ENCODE data around the gene HES3. TPM values are rescaled to one million over a fixed set of nuclear protein-coding genes. Genes with fewer than 3 reads are reported as not detected.

HES3 gene
- polyA plus RNA-seq, 1 donor, result not detected

DNA sequence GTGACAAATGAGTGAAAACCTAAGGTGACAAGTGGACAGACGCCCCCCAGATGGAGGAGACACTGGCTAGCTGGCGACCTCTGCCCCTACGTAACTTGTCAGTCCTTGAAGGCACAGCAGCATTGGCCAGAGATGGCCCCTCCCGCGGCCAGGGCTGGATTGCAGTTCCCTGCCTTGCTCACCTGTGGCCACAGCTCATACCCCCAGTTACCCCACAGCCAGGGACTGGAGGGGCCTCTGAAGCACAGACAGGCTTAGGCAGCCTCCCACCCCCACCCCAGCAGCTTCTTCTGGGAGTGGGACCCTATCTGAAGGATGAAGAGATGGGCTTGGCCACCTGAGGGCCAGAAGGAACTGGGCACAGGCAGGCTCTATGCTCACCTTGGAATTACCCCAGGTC, 3.7 kb downstream of the HES3 start:
- DNase-seq, result no peak
- Histone ChIP-seq H3K9me3 (ENCODE audit: control insufficient read depth, low read depth, low read length) (peaks cover 3% of the 10 kb centered on the region), H3K27ac (ENCODE audit: low read length) (no peak overlapping the region), H3K27me3 (ENCODE audit: control insufficient read depth, insufficient read depth, low read length) (peaks cover 60% of the 10 kb centered on the region), H3K4me3 (ENCODE audit: low read length) (no peak overlapping the region), H3K36me3 (ENCODE audit: control insufficient read depth, insufficient read depth, low read length) (peaks cover 2% of the 10 kb centered on the region), H3K4me1 (ENCODE audit: control insufficient read depth, insufficient read depth, low read length) (peaks cover 13% of the 10 kb centered on the region)
- 67% methylated on average over 3 of the region's 5 CpGs for WGBS (ENCODE audit: insufficient coverage, low lambda C conversion rate)

DNA sequence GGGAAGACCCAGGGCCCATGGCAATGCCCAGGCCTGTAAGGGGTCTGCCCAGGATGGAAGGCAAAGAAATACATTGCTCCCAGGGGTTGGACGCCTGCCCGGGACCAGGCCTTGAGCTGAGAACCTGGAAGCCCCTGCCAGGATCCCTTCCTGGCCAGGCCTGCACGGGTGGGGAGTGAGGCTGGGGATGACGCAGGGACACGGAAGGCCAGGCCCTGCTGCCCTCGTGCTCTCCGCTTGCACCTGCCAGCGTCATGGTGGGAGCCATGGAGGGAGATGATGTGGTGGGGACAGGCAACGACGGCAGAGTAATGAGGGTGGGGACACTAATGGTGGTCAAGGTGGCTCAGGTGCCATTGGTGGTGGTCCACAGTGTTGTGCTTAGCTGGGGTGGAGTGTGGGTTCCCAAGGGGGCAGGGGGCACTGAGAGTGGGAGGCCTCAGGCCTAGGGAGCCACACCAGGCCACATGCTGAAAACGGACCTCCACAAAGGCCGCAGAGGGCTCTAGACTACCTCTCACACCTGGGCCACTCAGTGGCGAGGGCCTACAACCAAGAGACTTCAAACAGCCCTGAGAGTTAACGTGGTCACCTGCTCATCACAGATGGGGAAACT, 4.3 kb downstream of the HES3 start:
- no CpG with 5 or more reads among the region's 14 CpGs for WGBS (ENCODE audit: insufficient coverage, low lambda C conversion rate)
- Histone ChIP-seq H3K27me3 (ENCODE audit: control insufficient read depth, insufficient read depth, low read length) (peaks cover 54% of the 10 kb centered on the region), H3K27ac (ENCODE audit: low read length) (no peak overlapping the region)

DNA sequence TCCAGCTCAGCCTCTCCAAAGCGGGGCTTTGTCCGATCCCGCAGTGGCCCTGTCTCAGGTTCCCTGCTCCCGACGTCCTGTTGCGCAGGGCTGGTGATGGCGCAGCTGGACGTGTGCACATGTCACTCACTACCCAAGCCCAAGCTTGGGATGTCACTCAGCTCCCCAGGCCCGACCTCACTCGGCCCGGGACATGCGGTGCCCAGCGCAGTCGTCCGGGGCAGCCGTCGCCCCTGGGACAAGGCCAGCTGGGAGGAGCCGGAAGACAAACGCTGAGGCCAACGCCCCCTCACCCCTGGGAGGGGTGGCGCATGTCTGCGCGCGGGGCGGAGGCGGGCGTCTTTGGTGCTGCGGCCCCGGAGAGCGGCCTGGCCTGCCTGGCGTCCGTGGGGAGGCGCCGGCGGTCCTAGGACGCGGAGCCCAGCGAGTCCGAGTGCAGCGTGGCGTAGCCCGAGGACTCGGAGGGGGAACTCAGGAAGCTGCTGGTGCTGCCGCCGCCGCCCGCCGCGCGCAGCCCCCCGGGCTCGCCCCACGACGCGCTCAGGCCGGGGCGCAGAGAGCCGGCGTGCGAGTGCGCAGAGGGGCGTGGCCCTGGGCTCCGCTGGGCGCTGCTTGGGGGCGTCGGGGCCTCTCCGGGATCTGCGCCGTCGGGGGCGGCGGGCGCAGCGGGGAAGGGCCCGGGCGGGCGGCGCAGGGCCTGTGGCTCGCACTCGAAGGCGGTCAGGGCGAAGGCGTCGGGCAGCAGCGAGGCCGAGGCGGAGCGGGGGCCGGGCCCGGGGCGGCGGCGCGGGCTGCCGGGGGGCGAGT, 5.2 kb downstream of the HES3 start:
- no peak overlapping the region for H3K27ac ChIP-seq (ENCODE audit: low read length)
- H3K4me3 ChIP-seq (ENCODE audit: low read length), result no peak overlapping the region
- H3K9me3 ChIP-seq (ENCODE audit: control insufficient read depth, low read depth, low read length), result no peaks in the 10 kb centered on the region
- no CpG with 5 or more reads among the region's 96 CpGs for WGBS (ENCODE audit: insufficient coverage, low lambda C conversion rate)
- peaks cover 13% of the 10 kb centered on the region for H3K4me1 ChIP-seq (ENCODE audit: control insufficient read depth, insufficient read depth, low read length)
- peak in 1 of 2 donors; percentile 57 for DNase-seq
- peaks cover 7% of the 10 kb centered on the region for H3K36me3 ChIP-seq (ENCODE audit: control insufficient read depth, insufficient read depth, low read length)
- peaks cover 45% of the 10 kb centered on the region for H3K27me3 ChIP-seq (ENCODE audit: control insufficient read depth, insufficient read depth, low read length)

More for the DNA sequence above, 4.3 kb downstream of the HES3 start:
- Histone ChIP-seq H3K9me3 (ENCODE audit: control insufficient read depth, low read depth, low read length) (peaks cover 3% of the 10 kb centered on the region), H3K4me3 (ENCODE audit: low read length) (no peak overlapping the region), H3K4me1 (ENCODE audit: control insufficient read depth, insufficient read depth, low read length) (peaks cover 13% of the 10 kb centered on the region), H3K36me3 (ENCODE audit: control insufficient read depth, insufficient read depth, low read length) (peaks cover 4% of the 10 kb centered on the region)
- DNase-seq, result no peak

DNA sequence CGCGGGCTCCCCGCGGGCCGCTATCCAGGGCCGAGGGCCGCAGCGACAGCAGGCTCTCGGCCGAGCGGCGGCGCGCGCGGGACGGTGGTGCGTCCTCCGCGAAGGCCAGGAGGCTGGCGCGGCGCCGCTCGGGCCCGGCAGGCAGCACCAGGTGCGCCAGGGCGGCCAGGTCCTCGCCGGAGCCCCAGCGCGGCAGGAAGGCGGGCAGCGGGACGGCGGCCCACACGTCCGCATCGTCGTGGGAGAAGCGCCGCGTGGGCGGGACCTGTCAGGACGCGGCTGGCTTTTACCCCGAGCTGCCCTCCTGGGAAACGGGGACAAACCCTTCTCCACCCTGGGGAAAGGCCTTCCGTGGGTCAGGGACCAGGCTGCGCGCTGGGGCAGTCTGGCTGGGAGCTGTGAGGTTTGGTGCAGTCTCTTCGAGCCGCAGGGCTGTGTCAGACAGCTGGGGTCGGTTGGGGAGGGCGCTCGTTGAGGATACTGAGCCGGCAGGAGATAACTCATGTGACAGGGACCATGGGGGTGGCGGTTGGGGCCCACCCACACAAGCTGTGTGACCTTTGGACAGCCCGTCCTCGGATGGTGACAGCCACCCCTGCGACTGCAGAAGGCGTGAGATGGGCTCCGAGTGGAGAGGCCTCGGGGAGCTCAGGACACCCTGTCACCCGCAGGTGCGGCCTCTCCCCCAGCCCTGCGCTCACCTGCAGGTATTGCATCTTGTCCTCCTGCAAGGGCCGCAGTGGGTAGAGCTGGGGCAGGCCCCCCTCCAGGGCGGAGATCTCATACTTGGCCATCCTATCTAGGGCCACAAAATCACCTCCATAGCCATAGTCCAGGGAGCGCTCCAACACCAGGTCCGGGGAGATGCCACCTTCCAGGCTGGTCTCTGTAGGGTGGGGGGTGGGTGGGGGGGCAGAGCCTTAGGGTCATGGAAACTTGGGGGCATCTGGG, 6.0 kb downstream of the HES3 start:
- DNase-seq, result peak in 1 of 2 donors; percentile 78
- peaks cover 13% of the 10 kb centered on the region for H3K4me1 ChIP-seq (ENCODE audit: control insufficient read depth, insufficient read depth, low read length)
- H3K27ac ChIP-seq (ENCODE audit: low read length), result no peak overlapping the region
- peaks cover 39% of the 10 kb centered on the region for H3K27me3 ChIP-seq (ENCODE audit: control insufficient read depth, insufficient read depth, low read length)
- H3K4me3 ChIP-seq (ENCODE audit: low read length), result peak overlapping the region; percentile 10
- H3K9me3 ChIP-seq (ENCODE audit: control insufficient read depth, low read depth, low read length), result no peaks in the 10 kb centered on the region
- H3K36me3 ChIP-seq (ENCODE audit: control insufficient read depth, insufficient read depth, low read length), result peaks cover 7% of the 10 kb centered on the region
- WGBS (ENCODE audit: insufficient coverage, low lambda C conversion rate), result no CpG with 5 or more reads among the region's 71 CpGs

DNA sequence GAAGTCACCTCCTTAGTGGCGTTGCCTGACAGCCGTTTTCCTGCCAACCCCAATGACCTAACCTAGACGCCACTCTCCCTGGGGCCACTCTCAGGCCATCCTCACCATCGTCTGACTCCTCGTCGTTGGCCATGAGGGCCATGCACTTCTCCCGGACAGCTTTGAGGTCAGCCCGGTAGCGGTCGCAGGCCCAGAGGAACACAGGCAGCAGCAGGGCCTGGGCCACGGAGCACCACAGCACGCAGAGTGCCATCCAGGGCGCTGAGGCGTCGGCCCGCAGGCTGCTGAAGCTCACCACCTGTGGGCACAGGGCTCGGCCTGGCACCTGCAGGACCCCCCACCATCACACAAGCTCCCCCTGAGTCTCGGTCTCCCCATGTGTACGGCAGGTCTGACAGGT, 7.3 kb downstream of the HES3 start:
- no peak overlapping the region for H3K4me3 ChIP-seq (ENCODE audit: low read length)
- no peak overlapping the region for H3K27ac ChIP-seq (ENCODE audit: low read length)
- peaks cover 7% of the 10 kb centered on the region for H3K36me3 ChIP-seq (ENCODE audit: control insufficient read depth, insufficient read depth, low read length)
- peaks cover 27% of the 10 kb centered on the region for H3K27me3 ChIP-seq (ENCODE audit: control insufficient read depth, insufficient read depth, low read length)
- no CpG with 5 or more reads among the region's 19 CpGs for WGBS (ENCODE audit: insufficient coverage, low lambda C conversion rate)
- H3K9me3 ChIP-seq (ENCODE audit: control insufficient read depth, low read depth, low read length), result no peaks in the 10 kb centered on the region
- H3K4me1 ChIP-seq (ENCODE audit: control insufficient read depth, insufficient read depth, low read length), result peaks cover 9% of the 10 kb centered on the region
- no peak for DNase-seq

DNA sequence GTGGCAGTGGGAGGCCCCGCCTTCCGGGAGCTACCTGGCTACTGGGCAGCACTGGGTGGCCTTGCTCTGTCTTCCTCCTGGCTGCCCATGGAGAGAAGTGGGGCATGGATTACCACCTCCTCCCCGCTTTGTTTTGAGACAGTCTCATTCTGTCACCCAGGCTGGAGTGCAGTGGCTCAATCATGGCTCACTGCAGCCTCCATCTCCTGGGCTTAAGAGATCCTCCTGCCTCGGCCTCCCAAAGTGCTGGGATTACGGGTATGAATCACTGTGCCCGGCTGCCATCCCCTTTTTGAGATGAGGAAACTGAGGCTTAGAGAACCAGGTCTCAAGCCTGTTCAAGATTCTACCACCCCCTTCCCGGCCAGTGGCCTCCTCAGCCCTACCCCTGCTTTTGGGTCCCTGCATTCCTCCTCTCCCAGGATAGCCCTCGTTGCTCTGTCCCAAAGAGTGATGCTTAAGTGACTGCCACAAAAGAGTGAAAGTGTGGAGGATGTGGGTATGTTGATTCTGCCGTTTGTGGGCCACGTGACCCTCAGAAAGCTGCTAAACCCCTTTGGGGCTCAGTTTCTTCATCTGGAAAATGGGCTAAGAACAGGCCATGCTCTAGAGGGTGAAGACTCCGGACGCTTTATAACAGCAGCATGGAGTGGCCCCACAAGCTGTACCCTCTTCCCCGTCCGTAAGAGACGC, 7.8 kb downstream of the HES3 start:
- Histone ChIP-seq H3K36me3 (ENCODE audit: control insufficient read depth, insufficient read depth, low read length) (peaks cover 7% of the 10 kb centered on the region), H3K27me3 (ENCODE audit: control insufficient read depth, insufficient read depth, low read length) (peaks cover 23% of the 10 kb centered on the region), H3K4me3 (ENCODE audit: low read length) (no peak overlapping the region), H3K9me3 (ENCODE audit: control insufficient read depth, low read depth, low read length) (no peaks in the 10 kb centered on the region), H3K27ac (ENCODE audit: low read length) (no peak overlapping the region), H3K4me1 (ENCODE audit: control insufficient read depth, insufficient read depth, low read length) (peaks cover 5% of the 10 kb centered on the region)
- no peak for DNase-seq
- WGBS (ENCODE audit: insufficient coverage, low lambda C conversion rate), result no CpG with 5 or more reads among the region's 15 CpGs

DNA sequence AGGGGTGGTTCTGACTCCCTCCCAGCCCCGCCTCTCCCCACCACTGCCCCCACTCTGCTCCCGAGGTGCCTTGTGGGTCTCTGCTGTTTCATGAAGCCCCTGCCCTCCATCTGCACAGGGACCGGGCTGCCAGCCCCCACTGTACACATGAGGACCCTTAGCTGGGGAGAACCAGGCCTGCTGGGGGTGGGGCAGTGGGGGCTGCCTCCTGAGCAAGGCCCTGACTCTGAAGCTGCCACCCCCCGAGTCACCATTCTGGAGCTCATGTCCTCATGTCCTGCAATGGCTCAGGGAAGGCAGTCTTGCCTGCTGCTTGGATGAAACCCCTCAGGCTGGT, 8.4 kb downstream of the HES3 start:
- H3K27ac ChIP-seq (ENCODE audit: low read length), result no peak overlapping the region
- no CpG with 5 or more reads among the region's 4 CpGs for WGBS (ENCODE audit: insufficient coverage, low lambda C conversion rate)
- peaks cover 7% of the 10 kb centered on the region for H3K36me3 ChIP-seq (ENCODE audit: control insufficient read depth, insufficient read depth, low read length)
- peaks cover 23% of the 10 kb centered on the region for H3K27me3 ChIP-seq (ENCODE audit: control insufficient read depth, insufficient read depth, low read length)
- DNase-seq, result no peak
- H3K4me3 ChIP-seq (ENCODE audit: low read length), result no peak overlapping the region
- H3K4me1 ChIP-seq (ENCODE audit: control insufficient read depth, insufficient read depth, low read length), result peaks cover 5% of the 10 kb centered on the region
- no peaks in the 10 kb centered on the region for H3K9me3 ChIP-seq (ENCODE audit: control insufficient read depth, low read depth, low read length)

DNA sequence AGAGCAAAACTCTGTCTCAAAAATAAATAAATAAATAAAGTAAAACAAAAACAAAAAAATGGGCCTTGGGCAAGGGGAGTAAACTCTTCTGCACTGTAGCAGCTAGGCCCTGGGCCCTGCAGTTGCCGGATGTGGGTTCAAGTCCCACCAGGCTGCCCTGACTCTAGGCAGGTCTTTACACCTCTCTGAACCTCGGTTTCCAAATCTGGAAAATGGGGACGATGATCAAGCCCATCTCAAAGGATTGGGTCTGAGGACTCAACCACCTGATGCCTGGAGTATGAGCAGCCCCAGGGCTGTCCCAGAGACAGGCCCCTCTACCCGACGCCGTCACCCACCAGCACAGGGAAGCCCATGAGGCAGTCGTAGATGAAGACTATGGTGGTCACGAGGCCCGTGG, 9.4 kb downstream of the HES3 start:
- Histone ChIP-seq H3K4me3 (ENCODE audit: low read length) (no peak overlapping the region), H3K9me3 (ENCODE audit: control insufficient read depth, low read depth, low read length) (no peaks in the 10 kb centered on the region), H3K4me1 (ENCODE audit: control insufficient read depth, insufficient read depth, low read length) (peaks cover 5% of the 10 kb centered on the region), H3K27ac (ENCODE audit: low read length) (no peak overlapping the region), H3K36me3 (ENCODE audit: control insufficient read depth, insufficient read depth, low read length) (peaks cover 9% of the 10 kb centered on the region), H3K27me3 (ENCODE audit: control insufficient read depth, insufficient read depth, low read length) (peaks cover 20% of the 10 kb centered on the region)
- no peak for DNase-seq
- no CpG with 5 or more reads among the region's 9 CpGs for WGBS (ENCODE audit: insufficient coverage, low lambda C conversion rate)

DNA sequence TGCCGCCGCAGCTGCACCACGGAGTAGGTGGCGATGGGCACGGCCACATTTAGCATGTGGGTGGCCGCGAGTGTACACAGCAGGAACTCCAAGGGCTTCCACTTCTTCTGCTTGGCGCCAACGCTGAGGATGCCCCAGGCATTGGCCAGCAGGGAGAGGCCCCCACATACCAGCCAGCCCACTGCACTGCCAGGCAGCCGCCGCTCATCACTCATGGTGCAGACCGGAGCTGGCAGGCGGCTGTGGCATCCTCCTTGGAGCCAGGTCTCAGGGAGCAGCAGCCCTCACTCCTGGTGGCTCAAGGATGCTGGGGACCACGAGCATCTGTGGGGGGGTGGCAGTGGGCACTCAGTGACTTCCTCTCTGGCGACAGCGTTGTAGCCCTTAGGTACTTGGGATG, 10.7 kb downstream of the HES3 start:
- DNase-seq, result no peak
- Histone ChIP-seq H3K27me3 (ENCODE audit: control insufficient read depth, insufficient read depth, low read length) (peaks cover 12% of the 10 kb centered on the region), H3K4me1 (ENCODE audit: control insufficient read depth, insufficient read depth, low read length) (peaks cover 16% of the 10 kb centered on the region), H3K4me3 (ENCODE audit: low read length) (no peak overlapping the region), H3K36me3 (ENCODE audit: control insufficient read depth, insufficient read depth, low read length) (peaks cover 9% of the 10 kb centered on the region), H3K9me3 (ENCODE audit: control insufficient read depth, low read depth, low read length) (no peaks in the 10 kb centered on the region), H3K27ac (ENCODE audit: low read length) (no peak overlapping the region)
- WGBS (ENCODE audit: insufficient coverage, low lambda C conversion rate), result no CpG with 5 or more reads among the region's 16 CpGs

DNA sequence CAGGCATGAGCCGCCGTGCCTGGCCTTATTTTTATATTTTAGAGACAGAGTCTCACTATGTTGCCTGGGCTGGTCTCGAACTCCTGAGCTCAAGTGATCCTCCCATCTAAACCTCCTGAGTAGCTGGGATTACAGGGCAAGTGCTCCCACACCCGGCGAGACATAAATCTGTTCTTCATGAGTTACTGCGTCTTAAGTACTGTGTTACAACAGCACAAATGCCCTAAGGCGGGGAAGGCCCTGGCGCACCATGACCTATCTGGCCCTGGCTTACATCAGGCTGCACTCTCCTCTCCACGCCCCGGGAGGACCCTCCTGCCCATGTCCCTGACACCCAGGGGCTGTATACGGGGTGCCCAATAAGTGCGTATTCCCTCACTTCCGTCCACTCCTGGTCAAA, 12.7 kb downstream of the HES3 start:
- H3K36me3 ChIP-seq (ENCODE audit: control insufficient read depth, insufficient read depth, low read length), result peaks cover 7% of the 10 kb centered on the region
- no CpG with 5 or more reads among the region's 13 CpGs for WGBS (ENCODE audit: insufficient coverage, low lambda C conversion rate)
- no peak for DNase-seq
- H3K27ac ChIP-seq (ENCODE audit: low read length), result no peak overlapping the region
- H3K27me3 ChIP-seq (ENCODE audit: control insufficient read depth, insufficient read depth, low read length), result no peaks in the 10 kb centered on the region
- no peak overlapping the region for H3K4me3 ChIP-seq (ENCODE audit: low read length)
- H3K4me1 ChIP-seq (ENCODE audit: control insufficient read depth, insufficient read depth, low read length), result peaks cover 17% of the 10 kb centered on the region
- H3K9me3 ChIP-seq (ENCODE audit: control insufficient read depth, low read depth, low read length), result no peaks in the 10 kb centered on the region
